Activated T-helper 17 cell treated with anti-CD3 and anti-CD28 coated beads, Interleukin-2, amount 50 U/mL, for 72 hours (primary cell): ENCODE results near the gene HOXD1. TPM values are rescaled to one million over a fixed set of nuclear protein-coding genes. Genes with fewer than 3 reads are reported as not detected.

ENCODE experiments used
- ATAC-seq: fragments of 150-1000 bp; cut with Tn5 transposase; replicated peaks from 2 replicates; pipeline ENCODE4 v1.10.0; 2021; ENCODE audit warnings: mild to moderate bottlenecking, moderate library complexity
- H3K27ac Mint-ChIP-seq: one replicate; pipeline ENCODE4 v1.8.0; 2022; ENCODE audit warnings: mixed read lengths
- H3K27me3 Mint-ChIP-seq: one replicate; pipeline ENCODE4 v1.8.0; 2022; ENCODE audit warnings: mixed read lengths
- H3K36me3 Mint-ChIP-seq: one replicate; pipeline ENCODE4 v1.8.0; 2022; ENCODE audit warnings: low read depth, mild to moderate bottlenecking, mixed read lengths
- H3K4me1 Mint-ChIP-seq: one replicate; pipeline ENCODE4 v1.8.0; 2022; ENCODE audit warnings: mixed read lengths
- H3K4me3 Mint-ChIP-seq: one replicate; pipeline ENCODE4 v1.8.0; 2022; ENCODE audit warnings: mild to moderate bottlenecking, mixed read lengths
- H3K9me3 Mint-ChIP-seq: one replicate; pipeline ENCODE4 v1.8.0; 2022; ENCODE audit warnings: mixed read lengths
- total RNA-seq, 2 donors: library from RNA; stranded (reverse); gene quantifications; one replicate each; pipeline ENCODE4 v1.2.3, GENCODE V29; 2022

HOXD1 gene
- total RNA-seq, 2 donors from 2014 or later, result not detected

DNA sequence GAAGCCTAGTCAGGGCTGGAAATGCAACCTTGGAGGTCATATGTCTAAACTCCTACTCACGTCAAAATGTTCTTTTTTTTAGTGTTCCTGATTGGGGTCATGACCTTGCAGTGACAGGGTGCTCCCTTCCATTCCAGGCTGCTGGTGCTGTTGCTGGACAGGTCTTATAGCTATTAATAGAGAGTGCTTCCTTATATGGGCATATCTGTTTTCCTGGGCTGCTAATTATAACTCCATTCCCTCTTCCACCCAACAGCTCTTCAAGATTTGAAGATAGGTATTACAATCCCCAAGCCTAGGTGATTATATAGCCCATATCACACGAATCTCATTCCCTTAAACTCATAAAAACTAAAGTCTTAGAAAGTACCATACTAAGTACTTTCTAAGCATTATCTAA is 18.8 kb upstream of the HOXD1 start:
- no peaks in the 10 kb centered on the region for H3K9me3 Mint-ChIP-seq

DNA sequence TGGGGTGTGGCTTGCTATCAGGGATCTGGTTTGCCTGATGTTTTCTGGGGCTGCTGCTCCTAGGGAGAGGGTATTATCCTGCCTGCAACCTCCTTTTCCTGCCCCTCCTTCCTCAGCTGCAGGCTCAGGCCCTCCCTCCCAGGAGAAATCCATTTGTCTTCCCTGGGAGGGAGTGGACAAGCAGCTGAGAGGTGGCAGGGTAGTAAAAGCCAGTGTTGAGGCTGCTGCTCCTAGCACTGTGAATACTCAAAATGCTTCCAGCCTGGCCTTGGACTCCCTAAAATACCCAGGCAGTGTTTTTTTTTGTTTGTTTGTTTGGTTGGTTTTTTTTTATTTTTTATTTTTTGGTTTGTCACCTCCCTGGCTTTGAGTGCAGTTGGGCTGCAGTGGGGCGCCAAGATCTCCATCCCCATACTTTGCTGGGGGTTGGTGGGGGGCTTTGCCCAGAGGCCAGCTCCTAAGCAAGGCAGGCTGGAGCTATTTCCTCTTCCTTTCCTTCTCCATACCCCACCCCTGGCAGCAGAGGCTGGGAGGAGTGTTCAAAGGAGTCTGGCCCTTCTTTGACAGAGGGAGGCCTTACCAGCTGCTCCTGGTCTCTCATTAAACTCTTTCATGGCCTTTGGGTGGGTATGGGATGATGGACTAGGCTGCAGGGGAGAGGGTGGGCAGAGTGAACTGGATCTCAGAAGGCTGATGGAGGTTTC is 17.7 kb upstream of the HOXD1 start:
- Mint-ChIP-seq H3K27ac (no peak overlapping the region), H3K27me3 (peaks cover 63% of the 10 kb centered on the region), H3K4me3 (no peak overlapping the region), H3K36me3 (peaks cover 6% of the 10 kb centered on the region), H3K4me1 (no peaks in the 10 kb centered on the region), H3K9me3 (no peaks in the 10 kb centered on the region)
- no peak for ATAC-seq

More for the DNA sequence above, 18.8 kb upstream of the HOXD1 start:
- H3K36me3 Mint-ChIP-seq, result peaks cover 6% of the 10 kb centered on the region
- H3K27ac Mint-ChIP-seq, result no peak overlapping the region
- no peak overlapping the region for H3K4me3 Mint-ChIP-seq
- no peaks in the 10 kb centered on the region for H3K4me1 Mint-ChIP-seq
- ATAC-seq, result no peak
- peaks cover 62% of the 10 kb centered on the region for H3K27me3 Mint-ChIP-seq

DNA sequence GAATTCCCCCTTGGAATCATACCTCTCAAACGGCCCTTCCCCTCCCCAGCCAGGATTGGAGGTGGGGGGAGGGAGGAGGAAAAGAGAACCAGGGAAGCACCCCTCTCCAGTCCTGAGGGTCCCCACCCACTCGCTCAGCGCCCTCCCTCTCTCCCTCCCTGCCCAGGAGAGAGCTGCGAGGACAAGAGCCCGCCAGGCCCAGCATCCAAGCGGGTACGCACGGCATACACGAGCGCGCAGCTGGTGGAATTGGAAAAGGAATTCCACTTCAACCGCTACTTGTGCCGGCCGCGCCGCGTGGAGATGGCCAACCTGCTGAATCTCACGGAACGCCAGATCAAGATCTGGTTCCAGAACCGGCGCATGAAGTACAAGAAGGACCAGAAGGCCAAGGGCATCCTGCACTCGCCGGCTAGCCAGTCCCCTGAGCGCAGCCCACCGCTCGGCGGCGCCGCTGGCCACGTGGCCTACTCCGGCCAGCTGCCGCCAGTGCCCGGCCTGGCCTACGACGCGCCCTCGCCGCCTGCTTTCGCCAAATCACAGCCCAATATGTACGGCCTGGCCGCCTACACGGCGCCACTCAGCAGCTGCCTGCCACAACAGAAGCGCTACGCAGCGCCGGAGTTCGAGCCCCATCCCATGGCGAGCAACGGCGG is 17.0 kb upstream of the HOXD1 start:
- Mint-ChIP-seq H3K27me3 (peaks cover 63% of the 10 kb centered on the region), H3K4me1 (no peaks in the 10 kb centered on the region), H3K4me3 (no peak overlapping the region), H3K9me3 (no peaks in the 10 kb centered on the region), H3K27ac (no peak overlapping the region), H3K36me3 (peaks cover 6% of the 10 kb centered on the region)
- ATAC-seq, result no peak

DNA sequence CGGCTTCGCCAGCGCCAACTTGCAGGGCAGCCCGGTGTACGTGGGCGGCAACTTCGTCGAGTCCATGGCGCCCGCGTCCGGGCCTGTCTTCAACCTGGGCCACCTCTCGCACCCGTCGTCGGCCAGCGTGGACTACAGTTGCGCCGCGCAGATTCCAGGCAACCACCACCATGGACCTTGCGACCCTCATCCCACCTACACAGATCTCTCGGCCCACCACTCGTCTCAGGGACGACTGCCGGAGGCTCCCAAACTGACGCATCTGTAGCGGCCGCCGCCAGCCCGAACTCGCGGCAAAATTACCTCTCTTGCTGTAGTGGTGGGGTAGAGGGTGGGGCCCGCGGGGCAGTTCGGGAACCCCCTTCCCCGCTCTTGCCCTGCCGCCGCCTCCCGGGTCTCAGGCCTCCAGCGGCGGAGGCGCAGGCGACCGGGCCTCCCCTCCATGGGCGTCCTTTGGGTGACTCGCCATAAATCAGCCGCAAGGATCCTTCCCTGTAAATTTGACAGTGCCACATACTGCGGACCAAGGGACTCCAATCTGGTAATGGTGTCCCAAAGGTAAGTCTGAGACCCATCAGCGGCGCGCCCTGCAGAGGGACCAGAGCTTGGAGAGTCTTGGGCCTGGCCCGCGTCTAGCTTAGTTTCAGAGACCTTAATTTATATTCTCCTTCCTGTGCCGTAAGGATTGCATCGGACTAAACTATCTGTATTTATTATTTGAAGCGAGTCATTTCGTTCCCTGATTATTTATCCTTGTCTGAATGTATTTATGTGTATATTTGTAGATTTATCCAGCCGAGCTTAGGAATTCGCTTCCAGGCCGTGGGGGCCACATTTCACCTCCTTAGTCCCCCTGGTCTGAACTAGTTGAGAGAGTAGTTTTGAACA is 16.2 kb upstream of the HOXD1 start:
- H3K27me3 Mint-ChIP-seq, result peaks cover 63% of the 10 kb centered on the region
- no peak for ATAC-seq
- H3K4me1 Mint-ChIP-seq, result no peaks in the 10 kb centered on the region
- peaks cover 6% of the 10 kb centered on the region for H3K36me3 Mint-ChIP-seq
- H3K27ac Mint-ChIP-seq, result no peak overlapping the region
- no peaks in the 10 kb centered on the region for H3K9me3 Mint-ChIP-seq
- H3K4me3 Mint-ChIP-seq, result no peak overlapping the region

DNA sequence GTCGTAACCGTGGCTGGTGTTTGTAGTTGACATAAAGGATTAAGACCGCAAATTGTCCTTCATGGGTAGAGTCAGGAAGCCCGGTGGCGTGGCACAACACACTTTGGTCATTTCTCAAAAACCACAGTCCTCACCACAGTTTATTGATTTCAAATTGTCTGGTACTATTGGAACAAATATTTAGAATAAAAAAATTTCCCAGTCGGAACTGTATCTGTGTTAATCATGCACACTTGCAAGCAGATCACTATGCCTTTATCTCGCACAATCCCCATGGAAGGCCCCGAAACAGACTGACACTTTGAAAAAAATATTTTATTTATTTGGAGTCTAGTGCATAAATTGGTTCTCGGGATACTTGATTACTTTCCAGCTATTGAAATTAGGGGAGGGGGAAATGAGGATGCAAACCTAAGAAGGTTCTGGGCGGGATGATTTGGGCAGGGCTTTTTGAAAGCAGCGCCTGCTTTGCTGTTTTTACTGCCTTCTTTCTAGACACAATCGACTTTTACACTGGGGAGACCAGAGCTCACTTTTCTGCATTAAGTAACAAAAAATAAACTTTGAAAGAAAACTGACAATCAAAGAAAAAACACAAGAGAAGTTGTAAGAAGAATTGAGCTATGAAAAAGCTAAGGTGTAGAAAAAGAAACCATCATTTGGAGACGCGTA is 15.4 kb upstream of the HOXD1 start:
- no peak overlapping the region for H3K4me3 Mint-ChIP-seq
- H3K27ac Mint-ChIP-seq, result no peak overlapping the region
- H3K27me3 Mint-ChIP-seq, result peaks cover 59% of the 10 kb centered on the region
- H3K4me1 Mint-ChIP-seq, result no peaks in the 10 kb centered on the region
- H3K9me3 Mint-ChIP-seq, result no peaks in the 10 kb centered on the region
- no peak for ATAC-seq
- peaks cover 6% of the 10 kb centered on the region for H3K36me3 Mint-ChIP-seq

DNA sequence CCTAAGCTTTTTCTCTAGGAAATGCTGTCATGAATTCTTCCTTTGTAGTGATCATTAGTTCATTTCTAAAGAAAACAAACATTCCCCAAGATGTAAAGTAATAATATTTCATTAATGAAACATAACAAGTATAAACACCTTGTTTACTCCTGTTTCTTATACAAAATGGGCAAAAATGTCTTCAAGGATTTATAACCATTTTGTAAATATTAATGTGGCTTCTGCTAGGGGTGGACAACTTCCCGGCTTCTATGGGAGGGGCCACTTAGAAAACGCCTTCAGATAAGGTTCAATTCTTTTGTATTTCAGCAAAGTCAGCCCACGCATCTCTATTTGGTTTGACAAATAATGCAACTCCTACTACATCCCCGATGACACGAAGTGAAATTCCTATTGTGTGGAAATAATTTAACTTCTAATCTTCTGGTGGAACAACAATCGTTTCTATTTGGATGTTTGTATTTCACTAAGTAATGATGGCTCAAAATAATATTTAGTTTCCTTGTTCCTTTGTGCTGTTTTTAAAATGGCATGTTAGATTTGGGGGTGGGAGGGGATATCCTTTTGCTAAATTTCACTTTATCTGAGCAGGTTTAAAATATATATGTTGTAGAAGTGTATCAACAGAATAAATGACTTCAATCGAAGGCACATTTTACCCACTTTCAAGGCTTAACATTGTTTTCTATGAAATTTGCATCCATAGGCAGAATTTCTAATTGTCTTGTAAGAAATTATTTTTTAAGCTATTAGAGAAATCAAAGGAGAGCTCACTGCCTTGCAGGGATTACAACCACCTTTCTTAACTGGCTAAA is 14.7 kb upstream of the HOXD1 start:
- Mint-ChIP-seq H3K9me3 (no peaks in the 10 kb centered on the region), H3K4me3 (no peak overlapping the region)
- no peak for ATAC-seq

DNA sequence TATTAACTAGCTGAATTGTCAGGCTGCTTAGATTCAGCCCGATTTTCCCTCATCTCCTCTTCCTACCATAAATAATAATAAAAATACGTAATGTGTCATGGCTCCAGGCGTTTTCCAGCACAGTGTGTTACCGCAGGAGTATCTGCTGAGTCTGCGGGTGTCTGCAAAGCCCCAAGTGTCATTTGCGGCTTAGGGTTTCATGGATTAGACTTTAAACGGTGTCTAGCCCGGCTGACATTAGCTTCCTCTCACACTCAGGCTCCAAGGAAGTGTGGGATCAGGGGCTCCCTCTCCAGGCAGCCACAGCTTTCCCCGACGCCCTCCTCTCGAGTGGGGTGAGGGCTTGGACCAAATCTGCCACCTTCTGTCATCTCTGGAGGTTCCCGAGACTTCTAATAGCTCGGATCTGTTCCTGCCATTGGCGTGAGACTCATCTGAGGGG is 14.1 kb upstream of the HOXD1 start:
- H3K4me3 Mint-ChIP-seq, result no peak overlapping the region
- H3K27ac Mint-ChIP-seq, result no peak overlapping the region
- no peaks in the 10 kb centered on the region for H3K9me3 Mint-ChIP-seq
- peaks cover 63% of the 10 kb centered on the region for H3K27me3 Mint-ChIP-seq
- no peak for ATAC-seq
- H3K4me1 Mint-ChIP-seq, result no peaks in the 10 kb centered on the region
- peaks cover 6% of the 10 kb centered on the region for H3K36me3 Mint-ChIP-seq

More for the DNA sequence above, 14.7 kb upstream of the HOXD1 start:
- Mint-ChIP-seq H3K36me3 (peaks cover 6% of the 10 kb centered on the region), H3K27ac (no peak overlapping the region), H3K27me3 (peaks cover 58% of the 10 kb centered on the region), H3K4me1 (no peaks in the 10 kb centered on the region)

DNA sequence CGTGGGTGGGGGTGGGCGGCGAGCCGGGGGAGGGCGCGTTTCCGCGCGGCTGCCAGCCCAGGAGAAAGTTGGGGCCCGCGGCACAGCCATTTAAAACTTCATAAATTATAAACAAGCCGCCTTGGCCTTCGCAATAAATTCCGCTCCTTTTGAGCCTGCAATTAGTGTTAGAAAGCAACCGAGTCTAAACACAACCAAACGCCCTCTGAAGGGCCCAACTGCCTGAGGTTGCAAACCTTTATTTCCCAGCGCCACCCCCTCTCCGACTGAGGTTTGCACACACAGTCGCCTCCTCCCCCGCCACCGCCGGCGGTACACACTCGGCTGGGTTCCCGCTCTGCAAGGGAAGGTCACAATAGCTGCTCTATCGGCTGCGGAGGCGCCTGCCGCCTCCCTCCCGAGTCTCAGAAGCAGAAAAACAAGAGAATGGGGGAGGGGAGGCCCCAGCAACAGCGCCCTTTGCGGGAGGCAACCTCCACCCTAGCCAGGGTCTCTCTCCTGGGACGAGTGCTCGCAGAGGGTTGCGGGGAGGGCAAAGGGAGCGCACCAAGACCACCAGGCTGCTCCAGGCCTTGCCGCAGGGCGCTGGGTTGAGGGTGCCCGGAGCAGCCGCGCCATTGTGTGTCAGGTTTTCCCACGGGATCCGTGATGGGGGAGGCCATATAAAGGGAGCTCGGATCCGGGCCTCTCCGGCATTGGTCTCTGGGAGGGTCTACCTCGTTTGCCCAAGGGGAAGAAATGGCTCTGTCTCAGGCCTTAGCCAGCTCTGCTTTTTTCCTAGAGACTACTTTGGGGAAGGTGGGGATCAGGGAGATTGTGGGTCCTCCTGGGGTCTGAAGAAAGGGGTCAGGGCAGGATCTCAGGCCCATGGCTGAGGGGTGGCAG is 13.4 kb upstream of the HOXD1 start:
- Mint-ChIP-seq H3K27me3 (peaks cover 64% of the 10 kb centered on the region), H3K4me3 (no peak overlapping the region), H3K9me3 (no peaks in the 10 kb centered on the region), H3K36me3 (peaks cover 6% of the 10 kb centered on the region), H3K27ac (no peak overlapping the region), H3K4me1 (no peaks in the 10 kb centered on the region)
- ATAC-seq, result no peak

DNA sequence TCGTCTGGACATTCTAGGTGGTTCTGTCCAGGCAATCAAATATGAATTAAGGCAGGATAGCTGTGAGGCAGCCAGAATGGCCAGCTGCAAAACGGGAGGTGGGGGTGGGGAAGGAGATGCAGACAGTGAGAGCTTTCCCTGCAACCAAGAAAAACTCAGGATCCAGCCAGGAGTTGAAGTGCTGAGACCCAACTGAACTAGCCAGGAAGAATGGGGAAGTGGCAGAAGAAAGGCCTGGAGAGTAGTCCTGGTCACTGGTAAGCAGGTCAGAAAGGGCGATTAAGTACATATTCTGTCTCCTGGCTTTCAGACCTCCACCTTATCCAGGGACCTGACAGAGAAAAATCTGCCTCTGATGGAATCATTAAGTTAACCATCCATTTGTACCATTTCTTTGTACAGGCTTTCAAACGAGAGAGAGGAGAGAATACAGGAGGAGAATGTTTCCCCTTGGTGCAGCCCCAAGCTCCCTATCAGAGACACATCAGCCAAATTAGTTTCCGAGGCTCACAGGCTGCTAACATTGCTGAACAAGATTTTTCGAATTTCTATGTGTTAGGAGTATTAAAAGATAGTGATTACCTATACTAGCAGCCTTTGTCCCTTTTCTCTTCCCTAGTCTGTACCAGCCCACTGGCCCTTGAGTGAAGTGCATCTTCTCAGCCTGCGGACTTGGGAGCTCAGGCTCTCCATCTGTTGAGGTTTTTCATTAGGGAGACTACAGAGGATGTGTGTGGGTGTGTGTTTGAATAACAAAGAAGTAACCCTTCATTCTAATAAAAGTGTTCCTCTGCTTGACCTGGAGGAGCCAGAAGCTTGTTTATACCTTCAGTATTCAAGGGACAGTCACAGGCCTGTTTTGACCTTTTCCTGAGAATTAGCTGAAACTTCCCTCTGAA is 12.5 kb upstream of the HOXD1 start:
- Mint-ChIP-seq H3K27ac (no peak overlapping the region), H3K9me3 (no peaks in the 10 kb centered on the region), H3K36me3 (peaks cover 6% of the 10 kb centered on the region), H3K4me3 (no peak overlapping the region), H3K27me3 (peaks cover 69% of the 10 kb centered on the region), H3K4me1 (no peaks in the 10 kb centered on the region)
- no peak for ATAC-seq

DNA sequence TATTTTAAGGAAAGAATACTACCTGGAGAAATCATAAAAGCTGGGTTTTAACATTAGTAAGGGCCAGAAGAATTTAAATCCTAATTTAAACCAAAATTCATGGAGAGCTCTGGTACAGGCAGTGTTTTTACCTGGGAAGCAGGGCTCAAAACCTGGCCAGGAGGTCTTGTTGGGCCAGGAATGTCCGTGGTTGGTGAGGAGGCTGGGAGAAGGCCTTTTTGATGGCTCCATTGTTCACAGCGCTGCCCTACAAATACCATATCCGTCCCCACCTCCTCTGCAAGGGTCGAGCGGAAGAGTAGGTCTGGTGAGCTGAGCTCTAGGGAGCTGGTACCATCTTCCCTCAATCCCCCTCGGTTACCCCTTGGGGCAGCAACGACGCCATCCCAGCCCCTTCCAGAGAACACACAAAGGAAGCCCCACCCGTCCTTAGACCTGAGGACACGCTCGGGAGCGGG is 10.9 kb upstream of the HOXD1 start:
- Mint-ChIP-seq H3K27ac (no peak overlapping the region), H3K4me1 (no peaks in the 10 kb centered on the region), H3K4me3 (no peak overlapping the region), H3K9me3 (no peaks in the 10 kb centered on the region), H3K36me3 (peaks cover 2% of the 10 kb centered on the region), H3K27me3 (peaks cover 71% of the 10 kb centered on the region)
- no peak for ATAC-seq

DNA sequence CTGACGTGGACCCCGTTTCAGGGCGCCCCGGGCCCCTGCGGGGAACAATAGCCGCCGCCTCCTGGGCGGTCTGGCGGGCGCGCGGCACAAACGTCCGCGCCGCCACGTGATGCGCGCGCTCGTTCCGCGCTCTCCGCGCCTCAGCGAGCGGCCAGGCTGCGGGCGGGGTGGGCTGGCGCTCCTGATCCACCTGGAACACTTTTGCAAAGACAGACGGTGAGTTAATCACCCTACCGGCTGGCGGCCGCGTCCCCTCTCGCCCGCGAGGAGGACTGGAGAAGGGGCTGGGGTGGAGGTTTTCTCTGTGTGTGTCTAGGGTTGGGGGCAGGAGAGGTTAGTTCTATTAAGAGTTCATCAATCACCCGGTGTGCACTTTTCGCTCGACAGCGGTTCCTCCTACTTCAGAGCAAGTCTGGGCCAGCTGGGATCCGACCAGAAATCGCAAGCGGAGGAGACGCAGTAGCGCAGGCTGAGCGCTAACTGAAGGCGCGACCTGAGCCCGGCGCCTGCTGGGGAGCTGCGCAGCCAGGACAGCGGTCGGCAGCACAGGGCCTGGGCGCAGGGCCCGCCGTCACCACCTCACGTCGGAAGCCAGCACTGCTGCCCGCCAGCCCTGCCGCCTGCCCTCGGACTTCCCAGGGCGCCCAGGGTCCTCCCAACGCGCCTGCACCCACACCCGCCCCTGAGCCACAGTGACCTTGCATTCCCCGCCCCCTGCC is 10.3 kb upstream of the HOXD1 start:
- Mint-ChIP-seq H3K9me3 (no peaks in the 10 kb centered on the region), H3K36me3 (no peaks in the 10 kb centered on the region), H3K4me1 (no peaks in the 10 kb centered on the region), H3K27me3 (peaks cover 69% of the 10 kb centered on the region), H3K27ac (no peak overlapping the region), H3K4me3 (no peak overlapping the region)
- ATAC-seq, result no peak
